GM06990 (cell line): ENCODE data around the gene KSR1.

Source experiments
- DNase-seq: peaks from one replicate; pipeline ENCODE4 v3.0.0-alpha.2; 2011; ENCODE audit not compliant: insufficient read length; ENCODE audit errors: extremely low read depth
- H3K27me3 ChIP-seq: replicated peaks from 2 replicates; pipeline ENCODE4 v1.6.0; 2011; ENCODE audit warnings: low read length; ENCODE audit not compliant: control insufficient read depth, insufficient read depth
- H3K36me3 ChIP-seq: 2 replicates; pipeline ENCODE4 v1.5.1; 2011; ENCODE audit warnings: low read length; ENCODE audit not compliant: control insufficient read depth, insufficient read depth
- H3K4me3 ChIP-seq: replicated peaks from 2 replicates; pipeline ENCODE4 v1.5.1; 2011; ENCODE audit warnings: low read depth, mild to moderate bottlenecking, control low read depth, low read length
- CTCF ChIP-seq: IDR thresholded peaks from 2 replicates; pipeline ENCODE4 v1.5.1; 2011; ENCODE audit warnings: low read length, control low read depth, mild to moderate bottlenecking, inconsistent platforms; ENCODE audit not compliant: insufficient read depth, poor library complexity, severe bottlenecking

Gene KSR1

GRCh38 chr17:27579304-27579703 lies 123.1 kb downstream of the KSR1 start:
- TF ChIP-seq CTCF = no peak
- Histone ChIP-seq H3K27me3 (no peaks in the 10 kb centered on the region), H3K4me3 (no peak overlapping the region), H3K36me3 (peaks cover 7% of the 10 kb centered on the region)
- DNase-seq = peak; percentile 55

GRCh38 chr17:27579897-27580321 lies 123.7 kb downstream of the KSR1 start:
- Histone ChIP-seq H3K27me3 (no peaks in the 10 kb centered on the region), H3K36me3 (peaks cover 11% of the 10 kb centered on the region), H3K4me3 (no peak overlapping the region)
- DNase-seq = no peak
- TF ChIP-seq CTCF = no peak

- H3K27me3 ChIP-seq = no peaks in the 10 kb centered on the region
- H3K4me3 ChIP-seq = no peak overlapping the region
- H3K36me3 ChIP-seq = peaks cover 14% of the 10 kb centered on the region
- no peak for DNase-seq
- TF ChIP-seq CTCF = no peak
Measured at GRCh38 chr17:27581016-27581415, 124.8 kb downstream of the KSR1 start.

GRCh38 chr17:27582696-27583095 lies 126.4 kb downstream of the KSR1 start:
- no peak for DNase-seq
- Histone ChIP-seq H3K4me3 (no peak overlapping the region), H3K36me3 (peaks cover 16% of the 10 kb centered on the region), H3K27me3 (no peaks in the 10 kb centered on the region)
- TF ChIP-seq CTCF = no peak

GRCh38 chr17:27585153-27585681 lies 129.0 kb downstream of the KSR1 start:
- no peak for DNase-seq
- Histone ChIP-seq H3K36me3 (peaks cover 23% of the 10 kb centered on the region), H3K27me3 (no peaks in the 10 kb centered on the region), H3K4me3 (no peak overlapping the region)
- TF ChIP-seq CTCF = no peak

- H3K36me3 ChIP-seq = peaks cover 23% of the 10 kb centered on the region
- H3K27me3 ChIP-seq = no peaks in the 10 kb centered on the region
- H3K4me3 ChIP-seq = no peak overlapping the region
- TF ChIP-seq CTCF = no peak
- DNase-seq = no peak
Measured at GRCh38 chr17:27585792-27586191, 129.5 kb downstream of the KSR1 start.
